Mesothelial cell of epicardium (in vitro differentiated cells): ENCODE data around the gene ELMO1. TPM values are rescaled to one million over a fixed set of nuclear protein-coding genes. Genes with fewer than 3 reads are reported as not detected.

Experiments used
- DNase-seq, 2 experiments: peaks; one replicate each; pipeline ENCODE4 v3.0.0; 2021; ENCODE audit warnings: low spot score in 2 of 2; ENCODE audit not compliant: unreplicated experiment in 2 of 2
- H3K27ac Mint-ChIP-seq: 2 replicates; pipeline ENCODE4 v1.8.0; 2021; ENCODE audit warnings: mixed read lengths
- H3K27me3 Mint-ChIP-seq: 2 replicates; pipeline ENCODE4 v1.8.0; 2021; ENCODE audit warnings: low read depth, mixed read lengths
- H3K36me3 Mint-ChIP-seq: 2 replicates; pipeline ENCODE4 v1.8.0; 2021; ENCODE audit warnings: mixed read lengths
- H3K4me1 Mint-ChIP-seq: 2 replicates; pipeline ENCODE4 v1.8.0; 2021; ENCODE audit warnings: mixed read lengths
- H3K4me3 Mint-ChIP-seq: 2 replicates; pipeline ENCODE4 v1.8.0; 2021; ENCODE audit warnings: mild to moderate bottlenecking, moderate library complexity, mixed read lengths
- H3K9me3 Mint-ChIP-seq: 2 replicates; pipeline ENCODE4 v1.8.0; 2021; ENCODE audit warnings: mixed read lengths
- CTCF ChIP-seq: fragments of 200-600 bp; sonication (generic); IDR thresholded peaks from one replicate; pipeline ENCODE4 v1.5.0; 2021; ENCODE audit warnings: antibody characterized with exemption; ENCODE audit not compliant: unreplicated experiment
- total RNA-seq: library from RNA; stranded (reverse); gene quantifications from 3 replicates; pipeline ENCODE4 v1.2.1, GENCODE V29; 2021

Gene ELMO1
- total RNA-seq, 1 donor from 2014 or later, result 9.6 TPM

GRCh38 chr7:37206192-37206591 is 242.5 kb downstream of the ELMO1 start:
- Mint-ChIP-seq H3K27me3 (no peaks in the 10 kb centered on the region), H3K4me1 (peaks cover 18% of the 10 kb centered on the region), H3K4me3 (no peak overlapping the region), H3K9me3 (no peaks in the 10 kb centered on the region), H3K36me3 (no peaks in the 10 kb centered on the region), H3K27ac (no peak overlapping the region)
- no peak for DNase-seq
- TF ChIP-seq CTCF, result no peak

- no peaks in the 10 kb centered on the region for H3K9me3 Mint-ChIP-seq
- no peaks in the 10 kb centered on the region for H3K27me3 Mint-ChIP-seq
- H3K36me3 Mint-ChIP-seq, result no peaks in the 10 kb centered on the region
- H3K4me3 Mint-ChIP-seq, result no peak overlapping the region
- H3K4me1 Mint-ChIP-seq, result peaks cover 19% of the 10 kb centered on the region
- DNase-seq, result no peak
- H3K27ac Mint-ChIP-seq, result no peak overlapping the region
- no peak for TF ChIP-seq CTCF
These were observed 243.2 kb downstream of the ELMO1 start for GRCh38 chr7:37205451-37205850.

GRCh38 chr7:37201876-37202198 is 246.8 kb downstream of the ELMO1 start:
- no peak overlapping the region for H3K4me3 Mint-ChIP-seq
- no peak for DNase-seq
- H3K27ac Mint-ChIP-seq, result no peak overlapping the region
- H3K9me3 Mint-ChIP-seq, result no peaks in the 10 kb centered on the region
- H3K4me1 Mint-ChIP-seq, result peaks cover 29% of the 10 kb centered on the region
- no peaks in the 10 kb centered on the region for H3K27me3 Mint-ChIP-seq
- TF ChIP-seq CTCF, result no peak
- H3K36me3 Mint-ChIP-seq, result no peaks in the 10 kb centered on the region

- peak; percentile 75 for TF ChIP-seq CTCF
- Mint-ChIP-seq H3K9me3 (no peaks in the 10 kb centered on the region), H3K36me3 (no peaks in the 10 kb centered on the region), H3K4me1 (peaks cover 34% of the 10 kb centered on the region), H3K4me3 (no peak overlapping the region), H3K27me3 (no peaks in the 10 kb centered on the region), H3K27ac (peak overlapping the region; percentile 66)
- peak; percentile 53 to 83 for DNase-seq
These were observed 247.4 kb downstream of the ELMO1 start for GRCh38 chr7:37201003-37201875.

- DNase-seq, result peak; percentile 75 to 87
- H3K9me3 Mint-ChIP-seq, result no peaks in the 10 kb centered on the region
- H3K36me3 Mint-ChIP-seq, result no peaks in the 10 kb centered on the region
- H3K27me3 Mint-ChIP-seq, result no peaks in the 10 kb centered on the region
- no peak overlapping the region for H3K4me3 Mint-ChIP-seq
- H3K4me1 Mint-ChIP-seq, result peaks cover 38% of the 10 kb centered on the region
- peak; percentile 94 for TF ChIP-seq CTCF
- H3K27ac Mint-ChIP-seq, result no peak overlapping the region
These were observed 249.7 kb downstream of the ELMO1 start for GRCh38 chr7:37198906-37199485.
